NCI-H2107 (cell line): ENCODE results near the gene APBA2.

ENCODE experiments used
- DNase-seq: peaks from one replicate; lab custom pipeline; 2025; lab: John Stamatoyannopoulos, UW

APBA2 gene

GRCh38 chr15:28896951-28897350, 11.2 kb downstream of the APBA2 start:
- no peak for DNase-seq

GRCh38 chr15:28897861-28898585, 12.2 kb downstream of the APBA2 start:
- no peak for DNase-seq

- DNase-seq = no peak
Measured at GRCh38 chr15:28899061-28899738, 13.4 kb downstream of the APBA2 start.

- no peak for DNase-seq
Measured at GRCh38 chr15:28900041-28900891, 14.5 kb downstream of the APBA2 start.

- no peak for DNase-seq
Measured at GRCh38 chr15:28900892-28901586, 15.3 kb downstream of the APBA2 start.

GRCh38 chr15:28901587-28901980, 15.8 kb downstream of the APBA2 start:
- no peak for DNase-seq

- no peak for DNase-seq
Measured at GRCh38 chr15:28901987-28902745, 16.4 kb downstream of the APBA2 start.

- DNase-seq = no peak
Measured at GRCh38 chr15:28902856-28903255, 17.1 kb downstream of the APBA2 start.

- no peak for DNase-seq
Measured at GRCh38 chr15:28903555-28903954, 17.8 kb downstream of the APBA2 start.

GRCh38 chr15:28904003-28904402, 18.2 kb downstream of the APBA2 start:
- no peak for DNase-seq

GRCh38 chr15:28904541-28905315, 19.0 kb downstream of the APBA2 start:
- DNase-seq = no peak

GRCh38 chr15:28907338-28907960, 21.7 kb downstream of the APBA2 start:
- no peak for DNase-seq

GRCh38 chr15:28909958-28910500, 24.3 kb downstream of the APBA2 start:
- DNase-seq = no peak

- no peak for DNase-seq
Measured at GRCh38 chr15:28911310-28911931, 25.6 kb downstream of the APBA2 start.

- no peak for DNase-seq
Measured at GRCh38 chr15:28912422-28912821, 26.6 kb downstream of the APBA2 start.

- DNase-seq = no peak
Measured at GRCh38 chr15:28913171-28913765, 27.5 kb downstream of the APBA2 start.

GRCh38 chr15:28914046-28914445, 28.3 kb downstream of the APBA2 start:
- DNase-seq = no peak

- no peak for DNase-seq
Measured at GRCh38 chr15:28914483-28915023, 28.8 kb downstream of the APBA2 start.
